ENCODE measurements around the gene DGAT2.

DGAT2 gene

GRCh38 chr11:75782540-75783263 lies 14.1 kb downstream of the DGAT2 start:
- no peak for TF ChIP-seq CTCF (IDR thresholded peaks at IDR 0.05; ENCODE audit: insufficient read depth, low read length, missing control alignments)
- no peak overlapping the region for H3K4me3 ChIP-seq (ENCODE audit: low read depth, low read length)
- DNase-seq (ENCODE audit: low read depth, low spot score) = no peak
- CTCF ChIA-PET = interaction anchor here (1.0 kb wide), 1 partner anchor 77 kb away, joined by 3 read pairs; no protein-coding TSS in a partner anchor
- POLR2A ChIA-PET = no interaction called here

- TF ChIP-seq CTCF (IDR thresholded peaks at IDR 0.05; ENCODE audit: insufficient read depth, low read length, missing control alignments) = no peak
- CTCF ChIA-PET = interaction anchor here (1.0 to 12.0 kb wide), 2 partner anchors 19 to 77 kb away, joined by 3 to 76 read pairs; no protein-coding TSS in a partner anchor
Measured at GRCh38 chr11:75783416-75784084, 15.0 kb downstream of the DGAT2 start.

GRCh38 chr11:75784085-75784478 lies 15.5 kb downstream of the DGAT2 start:
- POLR2A ChIA-PET = no interaction called here
- no peak for DNase-seq (ENCODE audit: low read depth, low spot score)
- H3K4me3 ChIP-seq (ENCODE audit: low read depth, low read length) = no peak overlapping the region
- CTCF ChIA-PET = interaction anchor here (1.0 to 12.0 kb wide), 2 partner anchors 19 to 78 kb away, joined by 3 to 76 read pairs; no protein-coding TSS in a partner anchor
- TF ChIP-seq CTCF (IDR thresholded peaks at IDR 0.05; ENCODE audit: insufficient read depth, low read length, missing control alignments) = no peak

More at GRCh38 chr11:75783416-75784084, 15.0 kb downstream of the DGAT2 start:
- no peak overlapping the region for H3K4me3 ChIP-seq (ENCODE audit: low read depth, low read length)
- POLR2A ChIA-PET = no interaction called here
- DNase-seq (ENCODE audit: low read depth, low spot score) = no peak

GRCh38 chr11:75784506-75784905 lies 15.9 kb downstream of the DGAT2 start:
- TF ChIP-seq CTCF (IDR thresholded peaks at IDR 0.05; ENCODE audit: insufficient read depth, low read length, missing control alignments) = no peak
- ChIA-PET CTCF (interaction anchor here (12.0 kb wide), 1 partner anchor 18 kb away, joined by 76 read pairs; no protein-coding TSS in a partner anchor), POLR2A (no interaction called here)
- H3K4me3 ChIP-seq (ENCODE audit: low read depth, low read length) = no peak overlapping the region
- no peak for DNase-seq (ENCODE audit: low read depth, low spot score)

GRCh38 chr11:75785187-75785586 lies 16.6 kb downstream of the DGAT2 start:
- POLR2A ChIA-PET = no interaction called here
- DNase-seq (ENCODE audit: low read depth, low spot score) = no peak
- TF ChIP-seq CTCF (IDR thresholded peaks at IDR 0.05; ENCODE audit: insufficient read depth, low read length, missing control alignments) = no peak
- H3K4me3 ChIP-seq (ENCODE audit: low read depth, low read length) = no peak overlapping the region
- CTCF ChIA-PET = interaction anchor here (12.0 kb wide), 1 partner anchor 18 kb away, joined by 76 read pairs; no protein-coding TSS in a partner anchor

- no peak overlapping the region for H3K4me3 ChIP-seq (ENCODE audit: low read depth, low read length)
- TF ChIP-seq CTCF (IDR thresholded peaks at IDR 0.05; ENCODE audit: insufficient read depth, low read length, missing control alignments) = no peak
- ChIA-PET POLR2A (no interaction called here), CTCF (interaction anchor here (1.2 to 12.0 kb wide), 3 partner anchors 17 to 81 kb away, joined by 3 to 76 read pairs (median 5); no protein-coding TSS in a partner anchor)
- DNase-seq (ENCODE audit: low read depth, low spot score) = no peak
Measured at GRCh38 chr11:75786101-75786736, 17.6 kb downstream of the DGAT2 start.
